Measurements from ENCODE around the gene KCNH2. TPM values are rescaled to one million over a fixed set of nuclear protein-coding genes. Genes with fewer than 3 reads are reported as not detected.

KCNH2 gene
- total RNA-seq, 4 donors from 2014 or later: 29.8 to 71.7 (median 42.5) TPM

DNA sequence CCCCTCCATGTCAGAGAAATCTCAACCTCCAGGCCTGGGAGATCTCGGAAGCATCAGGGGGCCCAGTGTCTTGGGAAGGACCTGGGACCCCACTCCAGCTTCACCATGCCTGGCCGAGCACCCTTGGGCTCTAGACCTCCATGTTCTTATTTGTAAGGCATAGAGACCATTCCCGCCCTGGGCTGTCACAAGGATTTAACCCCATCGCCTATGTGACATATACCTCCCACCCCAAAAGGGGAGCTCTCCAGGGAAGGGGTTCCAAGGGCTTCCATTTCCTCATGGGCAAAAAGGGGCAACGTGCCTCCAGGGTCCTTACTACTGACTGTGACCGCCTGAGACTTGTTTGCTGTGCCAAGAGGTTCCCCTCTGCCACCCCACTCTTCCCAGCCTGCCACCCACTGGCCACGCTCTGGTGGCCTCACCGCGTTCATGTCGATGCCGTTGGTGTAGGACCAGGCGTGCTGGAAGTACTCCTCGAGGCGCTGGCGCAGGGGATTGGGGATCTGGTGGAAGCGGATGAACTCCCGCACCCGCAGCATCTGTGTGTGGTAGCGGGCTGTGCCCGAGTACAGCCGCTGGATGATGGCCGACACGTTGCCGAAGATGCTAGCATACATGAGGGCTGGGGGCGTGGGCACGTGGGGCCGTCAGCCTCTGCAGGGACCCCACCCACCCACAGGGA, 27.5 kb downstream of the KCNH2 start:
- Histone ChIP-seq H3K4me1 (peaks cover 41 to 59% (median 45%) of the 10 kb centered on the region in 4 donors), H3K27ac (replicated peaks in 1 of 4) (no peak overlapping the region), H3K27me3 (peaks cover 0 to 10% (median 0%) of the 10 kb centered on the region in 4 donors), H3K4me3 (no peak overlapping the region), H3K36me3 (peaks cover 14 to 54% (median 41%) of the 10 kb centered on the region in 4 donors), H3K9me3 (no peaks in the 10 kb centered on the region)
- WGBS: 92% methylated on average over 20 of the region's 27 CpGs
- intact Hi-C loops (cut with DNase I): no loop called here
- TF ChIP-seq POLR2AphosphoS5 (IDR thresholded peaks at IDR 0.05): no peak
- no peak for DNase-seq (ENCODE audit: extremely low spot score)

DNA sequence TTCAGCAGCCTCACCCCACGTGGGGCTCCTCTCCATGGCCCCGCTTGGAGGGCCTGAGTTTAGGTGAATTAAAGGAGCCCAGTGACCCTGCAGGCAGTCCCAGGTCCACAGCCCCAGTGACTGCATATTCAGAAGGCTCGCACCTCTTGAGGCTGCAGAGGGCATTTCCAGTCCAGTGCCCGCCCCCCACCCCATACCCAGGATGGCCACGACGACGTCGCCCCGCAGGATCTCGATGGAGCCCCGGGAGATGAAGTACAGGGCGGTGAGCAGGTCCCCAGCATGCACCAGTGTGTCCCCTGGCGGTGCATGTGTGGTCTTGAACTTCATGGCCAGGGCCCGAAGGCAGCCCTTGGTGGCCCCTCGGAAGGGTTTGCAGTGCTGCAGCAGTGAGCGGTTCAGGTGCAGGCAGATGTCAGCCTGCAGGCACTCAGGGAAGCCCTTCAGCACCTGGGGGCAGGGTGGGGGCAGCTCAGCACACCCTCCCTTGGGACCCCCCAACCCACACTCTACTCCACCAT, 28.1 kb downstream of the KCNH2 start:
- peaks cover 14 to 54% (median 43%) of the 10 kb centered on the region in 4 donors for H3K36me3 ChIP-seq
- no peaks in the 10 kb centered on the region for H3K9me3 ChIP-seq
- WGBS: 72% methylated on average over 10 of the region's 16 CpGs
- intact Hi-C loops (cut with DNase I): no loop called here
- peaks cover 41 to 59% (median 45%) of the 10 kb centered on the region in 4 donors for H3K4me1 ChIP-seq
- no peak overlapping the region for H3K27ac ChIP-seq (replicated peaks in 1 of 4)
- H3K27me3 ChIP-seq: peaks cover 0 to 10% (median 0%) of the 10 kb centered on the region in 4 donors
- no peak overlapping the region for H3K4me3 ChIP-seq
- no peak for DNase-seq (ENCODE audit: extremely low spot score)
- TF ChIP-seq POLR2AphosphoS5 (IDR thresholded peaks at IDR 0.05): no peak
- TF ChIP-seq, protein P1, sequence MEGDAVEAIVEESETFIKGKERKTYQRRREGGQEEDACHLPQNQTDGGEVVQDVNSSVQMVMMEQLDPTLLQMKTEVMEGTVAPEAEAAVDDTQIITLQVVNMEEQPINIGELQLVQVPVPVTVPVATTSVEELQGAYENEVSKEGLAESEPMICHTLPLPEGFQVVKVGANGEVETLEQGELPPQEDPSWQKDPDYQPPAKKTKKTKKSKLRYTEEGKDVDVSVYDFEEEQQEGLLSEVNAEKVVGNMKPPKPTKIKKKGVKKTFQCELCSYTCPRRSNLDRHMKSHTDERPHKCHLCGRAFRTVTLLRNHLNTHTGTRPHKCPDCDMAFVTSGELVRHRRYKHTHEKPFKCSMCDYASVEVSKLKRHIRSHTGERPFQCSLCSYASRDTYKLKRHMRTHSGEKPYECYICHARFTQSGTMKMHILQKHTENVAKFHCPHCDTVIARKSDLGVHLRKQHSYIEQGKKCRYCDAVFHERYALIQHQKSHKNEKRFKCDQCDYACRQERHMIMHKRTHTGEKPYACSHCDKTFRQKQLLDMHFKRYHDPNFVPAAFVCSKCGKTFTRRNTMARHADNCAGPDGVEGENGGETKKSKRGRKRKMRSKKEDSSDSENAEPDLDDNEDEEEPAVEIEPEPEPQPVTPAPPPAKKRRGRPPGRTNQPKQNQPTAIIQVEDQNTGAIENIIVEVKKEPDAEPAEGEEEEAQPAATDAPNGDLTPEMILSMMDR (IDR thresholded peaks at IDR 0.05): no peak
- TF ChIP-seq EP300 (IDR thresholded peaks at IDR 0.05): no peak
- no peak for TF ChIP-seq POLR2A (IDR thresholded peaks at IDR 0.05; ENCODE audit: low read depth)

GRCh38 chr7:150949564-150949963, 28.6 kb downstream of the KCNH2 start:
- intact Hi-C loops (cut with DNase I): no loop called here
- Histone ChIP-seq H3K36me3 (peaks cover 14 to 56% (median 44%) of the 10 kb centered on the region in 4 donors), H3K27me3 (peaks cover 0 to 10% (median 0%) of the 10 kb centered on the region in 4 donors), H3K4me3 (no peak overlapping the region), H3K27ac (replicated peaks in 1 of 4) (no peak overlapping the region), H3K4me1 (peaks cover 38 to 57% (median 42%) of the 10 kb centered on the region in 4 donors), H3K9me3 (no peaks in the 10 kb centered on the region)
- WGBS: 78% methylated on average over 4 of the region's 4 CpGs
- no peak for DNase-seq (ENCODE audit: extremely low spot score)
- no peak for TF ChIP-seq POLR2AphosphoS5 (IDR thresholded peaks at IDR 0.05)
- TF ChIP-seq POLR2A (IDR thresholded peaks at IDR 0.05; ENCODE audit: low read depth): no peak
- no peak for TF ChIP-seq EP300 (IDR thresholded peaks at IDR 0.05)
- TF ChIP-seq, protein P1 (IDR thresholded peaks at IDR 0.05): no peak

GRCh38 chr7:150948791-150949251, 29.3 kb downstream of the KCNH2 start:
- DNase-seq (ENCODE audit: extremely low spot score): no peak
- no peak overlapping the region for H3K4me3 ChIP-seq
- intact Hi-C loops (cut with DNase I): no loop called here
- peaks cover 0 to 10% (median 0%) of the 10 kb centered on the region in 4 donors for H3K27me3 ChIP-seq
- H3K27ac ChIP-seq (replicated peaks in 1 of 4): no peak overlapping the region
- H3K9me3 ChIP-seq: no peaks in the 10 kb centered on the region
- TF ChIP-seq EP300 (IDR thresholded peaks at IDR 0.05): no peak
- TF ChIP-seq, protein P1 (IDR thresholded peaks at IDR 0.05): no peak
- peaks cover 14 to 59% (median 44%) of the 10 kb centered on the region in 4 donors for H3K36me3 ChIP-seq
- 82% methylated on average over 10 of the region's 15 CpGs for WGBS
- peaks cover 31 to 50% (median 35%) of the 10 kb centered on the region in 4 donors for H3K4me1 ChIP-seq

GRCh38 chr7:150947761-150948651, 30.1 kb downstream of the KCNH2 start:
- WGBS: 59% methylated on average over 9 of the region's 34 CpGs
- Histone ChIP-seq H3K27ac (replicated peaks in 1 of 4) (no peak overlapping the region), H3K4me1 (peaks cover 23 to 43% (median 27%) of the 10 kb centered on the region in 4 donors), H3K36me3 (peaks cover 14 to 59% (median 44%) of the 10 kb centered on the region in 4 donors), H3K27me3 (peaks cover 0 to 10% (median 0%) of the 10 kb centered on the region in 4 donors), H3K9me3 (no peaks in the 10 kb centered on the region), H3K4me3 (no peak overlapping the region)
- no peak for TF ChIP-seq POLR2A (IDR thresholded peaks at IDR 0.05; ENCODE audit: low read depth)
- no peak for TF ChIP-seq POLR2AphosphoS5 (IDR thresholded peaks at IDR 0.05)
- TF ChIP-seq, protein P1 (IDR thresholded peaks at IDR 0.05): no peak
- TF ChIP-seq EP300 (IDR thresholded peaks at IDR 0.05): no peak
- DNase-seq (ENCODE audit: extremely low spot score): no peak
- intact Hi-C loops (cut with DNase I): no loop called here
